ENCODE data around the gene CP.

Gene CP

GRCh38 chr3:149122721-149123578 is 98.7 kb downstream of the CP start:
- Histone ChIP-seq H3K4me3 (ENCODE audit: low read depth, low read length) (no peak overlapping the region), H2AFZ (ENCODE audit: low read length, unreplicated experiment) (no peak overlapping the region), H3K27me3 (ENCODE audit: insufficient read depth, low read length) (no peaks in the 10 kb centered on the region), H3K27ac (ENCODE audit: low read depth, low read length) (0 out of 2 replicates have a peak overlapping the region, but pooled peaks have one; percentile 8), H3K4me1 (ENCODE audit: control insufficient read depth, insufficient read depth, low read length, unreplicated experiment) (peaks cover 9% of the 10 kb centered on the region), H3K36me3 (ENCODE audit: insufficient read depth, low read length) (no peaks in the 10 kb centered on the region), H3K79me2 (ENCODE audit: control insufficient read depth, insufficient read depth, low read length, unreplicated experiment) (no peaks in the 10 kb centered on the region)
